GM21447 (cell line): ENCODE results near the gene FAM120C.

ENCODE experiments used
- ATAC-seq: cut with Tn5 transposase; IDR thresholded peaks from one replicate; pipeline ENCODE4 v1.9.1; 2021; ENCODE audit not compliant: unreplicated experiment

Gene FAM120C

GRCh38 chrX:54171527-54172250, 11.4 kb downstream of the FAM120C start:
- ATAC-seq = no peak

DNA sequence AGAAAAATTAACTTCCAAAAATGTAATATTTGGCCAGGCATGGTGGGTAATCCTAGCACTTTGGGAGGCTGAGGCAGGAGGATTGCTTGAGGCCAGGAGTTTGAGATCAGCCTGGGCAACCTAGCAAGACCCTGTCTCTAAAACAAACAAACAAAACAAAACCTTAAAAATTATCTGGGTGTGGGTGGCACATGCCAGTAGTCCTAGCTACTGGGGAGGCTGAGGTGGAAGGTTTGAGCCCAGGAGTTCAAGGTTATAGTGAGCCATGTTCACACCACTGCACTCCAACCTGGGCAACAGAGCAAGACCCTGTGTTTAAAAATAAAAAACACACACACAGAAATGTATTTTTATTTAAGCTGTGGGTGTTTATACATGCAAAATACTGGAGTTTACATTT, 12.0 kb downstream of the FAM120C start:
- no peak for ATAC-seq

DNA sequence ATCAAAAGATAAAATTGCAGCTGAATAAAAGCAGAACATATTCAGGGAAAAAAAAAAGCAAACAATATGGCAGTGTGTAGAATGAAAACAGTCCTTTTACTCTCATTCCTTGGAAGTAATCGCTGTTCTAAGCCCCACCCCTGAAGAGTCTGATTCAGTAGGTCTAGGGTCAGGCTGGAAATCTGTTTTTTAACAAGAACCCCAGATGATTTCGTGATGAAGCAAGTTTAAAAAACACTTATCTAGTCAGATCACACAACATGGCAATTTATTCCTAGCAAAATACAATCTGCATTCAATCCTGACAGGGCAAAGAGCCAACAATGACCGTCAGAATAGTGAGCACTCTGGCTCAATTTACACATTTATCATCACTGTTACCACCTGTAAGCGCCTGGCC, 16.1 kb downstream of the FAM120C start:
- ATAC-seq = no peak

GRCh38 chrX:54157561-54157960, 25.5 kb downstream of the FAM120C start:
- no peak for ATAC-seq

GRCh38 chrX:54134269-54134668, 48.8 kb downstream of the FAM120C start:
- ATAC-seq = no peak

DNA sequence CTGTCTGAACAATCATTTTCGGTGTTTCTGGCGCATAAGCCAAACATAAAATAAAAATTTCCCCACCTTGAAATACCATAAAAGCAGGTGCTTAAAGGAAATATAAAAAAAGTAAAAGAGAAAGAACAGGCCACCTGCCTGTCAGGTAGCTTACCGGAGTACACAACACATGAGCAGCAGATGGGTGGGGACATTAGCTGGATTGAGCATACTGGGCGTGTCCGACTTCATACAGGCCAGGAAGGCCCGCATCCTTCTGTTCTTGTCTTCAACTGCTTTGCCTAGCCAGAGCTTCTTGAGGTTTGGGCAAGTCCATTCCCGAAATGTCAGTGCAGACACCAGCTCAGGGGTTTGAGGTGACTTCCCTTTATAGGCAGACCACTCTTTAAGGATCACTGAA, 66.7 kb downstream of the FAM120C start:
- ATAC-seq = no peak

DNA sequence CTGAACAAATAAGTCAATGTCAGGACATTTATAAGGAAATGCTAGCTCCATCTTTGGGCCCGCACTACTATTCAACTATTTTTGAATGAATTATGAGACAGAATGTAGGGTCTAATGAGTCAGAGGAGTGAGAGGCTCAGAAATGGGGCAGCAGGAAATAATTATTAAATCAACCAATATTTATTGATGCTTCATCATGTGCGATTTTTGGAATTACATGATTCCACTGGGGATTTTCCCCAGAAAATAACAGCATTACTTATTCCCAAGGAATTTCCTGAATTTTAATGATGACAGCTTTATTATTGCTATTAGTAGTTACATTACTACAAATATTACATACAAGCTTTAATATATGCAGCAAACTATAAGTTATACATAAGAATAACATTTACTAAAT, 89.5 kb downstream of the FAM120C start:
- no peak for ATAC-seq

GRCh38 chrX:54093159-54093558, 89.9 kb downstream of the FAM120C start:
- no peak for ATAC-seq

- ATAC-seq = no peak
These were observed 92.2 kb downstream of the FAM120C start for GRCh38 chrX:54090880-54091279.

- no peak for ATAC-seq
These were observed 93.9 kb downstream of the FAM120C start for GRCh38 chrX:54089191-54089590.

- no peak for ATAC-seq
These were observed 95.4 kb downstream of the FAM120C start for GRCh38 chrX:54087661-54088060.

GRCh38 chrX:54085666-54086065, 97.4 kb downstream of the FAM120C start:
- no peak for ATAC-seq

DNA sequence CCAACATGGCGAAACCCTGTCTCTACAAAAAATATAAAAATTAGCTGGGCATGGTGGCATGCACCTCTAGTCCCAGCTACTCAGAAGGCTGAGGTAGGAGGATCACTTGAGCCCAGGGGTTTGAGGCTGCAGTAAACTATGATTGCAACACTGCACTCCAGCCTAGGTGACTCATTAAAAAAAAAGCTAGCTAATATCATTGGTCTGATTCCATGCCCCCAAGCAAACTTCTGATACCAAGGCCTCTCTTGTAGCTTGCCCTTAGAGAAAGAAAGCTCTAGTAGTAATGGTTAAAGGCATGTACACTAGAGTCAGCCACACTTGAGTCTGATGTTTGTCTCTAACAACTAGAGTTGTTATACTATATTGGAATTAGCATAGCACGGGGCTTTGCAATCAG, 106.2 kb downstream of the FAM120C start:
- no peak for ATAC-seq

- no peak for ATAC-seq
These were observed 108.2 kb downstream of the FAM120C start for GRCh38 chrX:54074826-54075225.

DNA sequence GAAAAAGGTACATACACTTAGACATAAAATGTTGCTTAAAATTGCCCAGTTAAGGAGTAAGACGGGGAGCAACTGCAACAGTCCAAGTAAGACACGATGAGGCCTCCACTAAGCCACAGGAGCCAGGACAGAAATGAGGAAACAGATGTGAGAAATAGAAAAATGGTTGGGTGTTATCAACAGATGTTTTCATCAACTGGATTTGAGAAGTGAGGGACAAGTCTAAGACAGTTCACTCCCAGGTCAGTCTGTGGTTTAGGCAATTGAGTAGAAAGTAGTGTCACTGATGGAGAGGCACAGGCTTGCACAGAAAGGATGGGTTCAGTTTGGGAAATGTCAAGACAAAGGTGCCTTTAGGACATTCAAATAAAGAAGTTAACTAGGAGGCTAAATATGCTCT, 115.3 kb downstream of the FAM120C start:
- ATAC-seq = no peak

GRCh38 chrX:54066841-54067240, 116.2 kb downstream of the FAM120C start:
- ATAC-seq = no peak

DNA sequence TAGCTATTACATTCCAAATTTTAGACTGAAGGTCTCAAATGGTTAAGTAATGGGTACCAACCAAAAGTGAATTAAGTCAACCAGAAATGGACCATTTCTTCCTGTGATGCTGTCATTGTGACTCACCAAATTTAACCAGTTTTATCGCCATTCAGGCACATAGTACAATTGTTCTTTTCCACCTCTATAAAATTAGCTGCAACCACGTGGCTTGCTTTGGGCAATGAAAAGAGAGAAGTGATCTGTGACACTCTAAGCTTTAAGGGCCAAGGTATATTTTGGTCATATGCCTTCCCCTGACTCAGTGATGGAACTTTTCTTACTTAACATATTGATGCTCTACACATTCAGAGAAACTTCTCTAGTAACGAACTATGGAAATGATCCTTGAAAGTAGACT, 118.5 kb downstream of the FAM120C start:
- ATAC-seq = no peak

GRCh38 chrX:54063361-54063760, 119.7 kb downstream of the FAM120C start:
- ATAC-seq = no peak

DNA sequence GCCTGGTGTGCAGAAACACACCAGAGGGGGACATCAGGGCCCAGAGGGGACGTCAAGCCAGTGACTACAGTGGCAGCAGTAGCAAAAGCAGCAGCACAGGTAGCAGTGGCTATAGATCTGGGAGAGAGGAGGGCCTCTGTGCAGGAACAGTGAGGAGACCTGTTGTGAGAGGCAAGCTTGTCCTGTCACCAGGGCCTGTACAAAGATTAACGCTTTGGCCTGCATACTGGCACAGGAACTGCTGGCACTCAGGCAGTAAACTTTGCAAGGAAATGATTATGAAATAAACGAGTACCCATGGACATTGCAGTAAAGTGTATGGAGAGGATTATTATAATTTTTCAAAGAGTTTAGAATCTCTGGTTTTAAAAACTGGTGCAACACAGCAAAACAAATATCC, 133.3 kb downstream of the FAM120C start:
- no peak for ATAC-seq

DNA sequence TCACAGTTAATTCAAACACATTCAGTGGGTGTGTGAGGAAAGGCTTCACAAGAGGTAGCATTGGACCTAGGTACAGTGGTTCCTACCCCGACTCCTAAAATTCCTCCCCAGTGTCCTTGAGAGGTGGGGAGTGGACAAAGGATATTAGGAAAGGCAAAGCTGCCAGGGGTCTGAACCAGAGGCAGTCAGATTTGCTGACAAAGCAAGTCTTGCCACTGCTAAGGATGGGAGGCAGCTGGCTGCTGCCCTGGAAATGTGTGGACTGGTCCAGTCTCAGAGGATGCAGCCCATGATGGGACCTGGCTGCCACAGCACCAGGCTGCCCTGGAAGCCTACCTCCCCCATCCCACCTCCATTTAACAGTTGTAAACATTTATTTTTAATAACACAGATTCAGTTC, 134.6 kb downstream of the FAM120C start:
- no peak for ATAC-seq

DNA sequence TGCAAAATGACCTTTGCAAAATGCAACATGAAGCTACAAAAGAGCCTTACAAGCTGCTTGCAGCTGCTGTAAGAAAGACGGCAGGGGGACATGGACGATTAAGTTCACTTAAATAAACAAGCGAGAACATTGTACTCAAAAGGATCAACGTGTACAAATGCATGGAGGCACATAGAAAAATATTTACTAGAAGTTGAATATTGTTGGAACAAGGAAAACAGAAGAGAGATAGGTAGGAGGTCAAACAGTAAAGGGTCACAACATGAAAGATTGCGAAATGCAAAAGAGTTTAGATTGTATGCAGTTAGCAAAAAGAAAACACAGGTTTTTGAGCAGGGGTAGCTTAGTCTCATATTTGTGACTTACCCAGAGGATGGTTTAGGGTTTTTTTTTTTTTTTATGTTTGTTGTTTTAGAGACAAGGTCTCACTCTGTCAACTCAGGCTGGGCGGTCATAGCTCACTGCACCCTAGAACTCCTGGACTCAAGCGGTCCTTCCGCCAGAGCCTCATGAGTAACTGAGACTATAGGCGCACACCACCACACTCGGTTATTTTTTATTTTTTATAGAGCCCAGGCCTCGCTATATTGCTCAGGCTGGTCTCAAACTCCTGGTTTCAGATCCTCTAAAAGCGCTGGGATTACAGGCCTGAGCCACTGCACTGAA, 137.4 kb downstream of the FAM120C start:
- no peak for ATAC-seq

- no peak for ATAC-seq
These were observed 138.1 kb downstream of the FAM120C start for GRCh38 chrX:54044877-54045338.
